SU-DHL-6 (cell line): Measurements from ENCODE around the gene GANC.

Source experiments
- H2AFZ ChIP-seq: fragments of 200-600 bp; sonication (generic); 2 replicates; pipeline ENCODE4 v1.6.1; 2014; ENCODE audit warnings: low read depth, mild to moderate bottlenecking, moderate library complexity, mixed read lengths, antibody characterized with exemption, low read length; ENCODE audit not compliant: severe bottlenecking
- H3F3A ChIP-seq: fragments of 200-600 bp; shearing (Covaris generic); 2 replicates; pipeline ENCODE4 v1.6.0; 2016; ENCODE audit warnings: antibody characterized with exemption, mild to moderate bottlenecking; ENCODE audit not compliant: insufficient read depth
- H3K27ac ChIP-seq: fragments of 200-600 bp; sonication (generic); 2 replicates; pipeline ENCODE4 v1.5.1; 2016; ENCODE audit warnings: low read depth, mild to moderate bottlenecking, low read length, moderate library complexity, mixed read lengths
- H3K27me3 ChIP-seq: fragments of 200-600 bp; sonication (generic), shearing (Covaris generic); 2 replicates; pipeline ENCODE4 v1.6.0; 2014; ENCODE audit warnings: mild to moderate bottlenecking, low read length
- H3K36me3 ChIP-seq: fragments of 200-600 bp; sonication (generic); 2 replicates; pipeline ENCODE4 v1.6.1; 2014; ENCODE audit warnings: mild to moderate bottlenecking, low read length, mixed read lengths
- H3K4me2 ChIP-seq: fragments of 300-600, 200-600 bp; shearing (Covaris generic), sonication (generic); 2 replicates; pipeline ENCODE4 v1.6.0; 2014; ENCODE audit warnings: low read length, low read depth, mild to moderate bottlenecking; ENCODE audit not compliant: poor library complexity, severe bottlenecking
- H3K4me3 ChIP-seq: fragments of 200-600 bp; sonication (generic); 2 replicates; pipeline ENCODE4 v1.5.1; 2014; ENCODE audit warnings: antibody characterized with exemption, low read length, mild to moderate bottlenecking, mixed read lengths; ENCODE audit not compliant: insufficient read depth, poor library complexity, severe bottlenecking
- H3K79me2 ChIP-seq: fragments of 200-600 bp; sonication (generic); 2 replicates; pipeline ENCODE4 v1.6.1; 2014; ENCODE audit warnings: mild to moderate bottlenecking, low read length, moderate library complexity; ENCODE audit not compliant: insufficient read depth
- H3K9ac ChIP-seq: fragments of 200-600 bp; sonication (generic); 2 replicates; pipeline ENCODE4 v1.7.0; 2014; ENCODE audit warnings: mild to moderate bottlenecking, low read length
- H3K9me2 ChIP-seq: fragments of 200-600 bp; sonication (generic); replicated peaks from 2 replicates; pipeline ENCODE4 v1.6.1; 2014; ENCODE audit warnings: low read length; ENCODE audit not compliant: insufficient read depth
- H3K9me3 ChIP-seq: fragments of 200-600 bp; sonication (generic); 2 replicates; pipeline ENCODE4 v1.6.1; 2014; ENCODE audit warnings: low read length, mixed read lengths; ENCODE audit not compliant: insufficient read depth
- H4K20me1 ChIP-seq: fragments of 200-600 bp; sonication (generic); 2 replicates; pipeline ENCODE4 v1.6.1; 2014; ENCODE audit warnings: low read depth, mild to moderate bottlenecking, antibody characterized with exemption, low read length, moderate library complexity, mixed read lengths
- EZH2phosphoT487 ChIP-seq: fragments of 200-600 bp; sonication (generic), shearing (Covaris generic); conservative IDR thresholded peaks from 2 replicates; pipeline ENCODE4 v1.6.1; 2018; ENCODE audit warnings: mild to moderate bottlenecking, antibody characterized with exemption, low read length, moderate library complexity, mixed read lengths
- TF ChIP-seq, protein P1 (sequence below): fragments of 200-600 bp; sonication (generic); IDR thresholded peaks from one replicate; pipeline ENCODE4 v1.5.1; 2017; ENCODE audit warnings: antibody characterized with exemption, mild to moderate bottlenecking, low read length, moderate library complexity; ENCODE audit not compliant: insufficient read depth, poor library complexity, severe bottlenecking

Gene GANC

GRCh38 chr15:42365921-42366550 lies 93.0 kb downstream of the GANC start:
- no peaks in the 10 kb centered on the region for H3K79me2 ChIP-seq
- no peak overlapping the region for H3K4me2 ChIP-seq
- H2AFZ ChIP-seq, result no peak overlapping the region
- no peak overlapping the region for H3K4me3 ChIP-seq
- TF ChIP-seq, protein P1, sequence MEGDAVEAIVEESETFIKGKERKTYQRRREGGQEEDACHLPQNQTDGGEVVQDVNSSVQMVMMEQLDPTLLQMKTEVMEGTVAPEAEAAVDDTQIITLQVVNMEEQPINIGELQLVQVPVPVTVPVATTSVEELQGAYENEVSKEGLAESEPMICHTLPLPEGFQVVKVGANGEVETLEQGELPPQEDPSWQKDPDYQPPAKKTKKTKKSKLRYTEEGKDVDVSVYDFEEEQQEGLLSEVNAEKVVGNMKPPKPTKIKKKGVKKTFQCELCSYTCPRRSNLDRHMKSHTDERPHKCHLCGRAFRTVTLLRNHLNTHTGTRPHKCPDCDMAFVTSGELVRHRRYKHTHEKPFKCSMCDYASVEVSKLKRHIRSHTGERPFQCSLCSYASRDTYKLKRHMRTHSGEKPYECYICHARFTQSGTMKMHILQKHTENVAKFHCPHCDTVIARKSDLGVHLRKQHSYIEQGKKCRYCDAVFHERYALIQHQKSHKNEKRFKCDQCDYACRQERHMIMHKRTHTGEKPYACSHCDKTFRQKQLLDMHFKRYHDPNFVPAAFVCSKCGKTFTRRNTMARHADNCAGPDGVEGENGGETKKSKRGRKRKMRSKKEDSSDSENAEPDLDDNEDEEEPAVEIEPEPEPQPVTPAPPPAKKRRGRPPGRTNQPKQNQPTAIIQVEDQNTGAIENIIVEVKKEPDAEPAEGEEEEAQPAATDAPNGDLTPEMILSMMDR, result no peak
- no peak for TF ChIP-seq EZH2phosphoT487
- no peaks in the 10 kb centered on the region for H3K27me3 ChIP-seq
- H3F3A ChIP-seq, result no peaks in the 10 kb centered on the region
- no peaks in the 10 kb centered on the region for H4K20me1 ChIP-seq
- no peaks in the 10 kb centered on the region for H3K36me3 ChIP-seq
- no peak overlapping the region for H3K9ac ChIP-seq
- no peaks in the 10 kb centered on the region for H3K9me3 ChIP-seq
- H3K27ac ChIP-seq, result no peak overlapping the region
- no peaks in the 10 kb centered on the region for H3K9me2 ChIP-seq

- Histone ChIP-seq H3K9me2 (no peaks in the 10 kb centered on the region), H3K4me3 (no peak overlapping the region), H3K9me3 (no peaks in the 10 kb centered on the region), H3K36me3 (no peaks in the 10 kb centered on the region), H3F3A (no peaks in the 10 kb centered on the region), H3K4me2 (no peak overlapping the region), H3K79me2 (no peaks in the 10 kb centered on the region), H3K27ac (no peak overlapping the region), H3K9ac (no peak overlapping the region), H4K20me1 (no peaks in the 10 kb centered on the region), H3K27me3 (no peaks in the 10 kb centered on the region), H2AFZ (no peak overlapping the region)
- no peak for TF ChIP-seq EZH2phosphoT487
- TF ChIP-seq, protein P1, result no peak
Measured at GRCh38 chr15:42367041-42367440, 94.0 kb downstream of the GANC start.

GRCh38 chr15:42368096-42368495 lies 95.1 kb downstream of the GANC start:
- no peak overlapping the region for H2AFZ ChIP-seq

More at GRCh38 chr15:42368096-42368495, 95.1 kb downstream of the GANC start:
- H3K36me3 ChIP-seq, result no peaks in the 10 kb centered on the region
- no peak overlapping the region for H3K9ac ChIP-seq
- H3K27ac ChIP-seq, result no peak overlapping the region
- TF ChIP-seq, protein P1, result no peak
- no peak for TF ChIP-seq EZH2phosphoT487
- H3K9me3 ChIP-seq, result no peaks in the 10 kb centered on the region
- H3F3A ChIP-seq, result no peaks in the 10 kb centered on the region
- H3K27me3 ChIP-seq, result no peaks in the 10 kb centered on the region
- no peak overlapping the region for H3K4me2 ChIP-seq
- no peaks in the 10 kb centered on the region for H3K9me2 ChIP-seq
- H3K4me3 ChIP-seq, result no peak overlapping the region
- H4K20me1 ChIP-seq, result no peaks in the 10 kb centered on the region
- no peaks in the 10 kb centered on the region for H3K79me2 ChIP-seq
